Lower leg skin (tissue), 3 donors: ENCODE data around the gene BCL2L1.

Experiments used
- CTCF ChIP-seq, 3 donors: fragments of 450-650 bp; IDR thresholded peaks; one replicate each; pipeline ENCODE4 v1.5.1; 2016; ENCODE audit warnings: antibody characterized with exemption in 3 of 3, mild to moderate bottlenecking in 3 of 3, moderate library complexity in 2 of 3
- POLR2A ChIP-seq, 2 donors: fragments of 450-650 bp; IDR thresholded peaks; one replicate each; pipeline ENCODE4 v1.6.1; 2016 to 2017; ENCODE audit warnings: antibody characterized with exemption in 2 of 2, mild to moderate bottlenecking in 1 of 2, moderate library complexity in 1 of 2

DNA sequence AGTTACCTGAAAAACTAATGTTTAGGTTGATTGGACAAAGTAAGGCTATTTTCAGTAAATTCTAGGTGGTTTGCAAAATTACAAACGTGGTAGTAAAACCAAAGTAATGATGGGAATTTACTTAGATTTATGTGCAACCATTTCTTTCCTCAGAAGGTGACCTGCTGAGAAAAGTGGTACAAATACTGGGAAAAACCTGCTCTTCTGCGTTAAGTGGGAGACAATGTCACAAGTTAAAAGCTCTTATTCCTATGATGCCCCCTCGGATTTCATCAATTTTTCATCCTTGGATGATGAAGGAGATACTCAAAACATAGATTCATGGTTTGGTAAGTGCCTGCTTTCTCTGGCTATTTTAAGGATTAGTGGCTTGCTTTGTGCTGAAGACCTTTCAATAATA, 34.6 kb upstream of the BCL2L1 start:
- no peak for TF ChIP-seq CTCF (IDR thresholded peaks at IDR 0.05)
- TF ChIP-seq POLR2A (IDR thresholded peaks at IDR 0.05): no peak
